ENCODE results near the gene FAM193A.

The FAM193A gene

DNA sequence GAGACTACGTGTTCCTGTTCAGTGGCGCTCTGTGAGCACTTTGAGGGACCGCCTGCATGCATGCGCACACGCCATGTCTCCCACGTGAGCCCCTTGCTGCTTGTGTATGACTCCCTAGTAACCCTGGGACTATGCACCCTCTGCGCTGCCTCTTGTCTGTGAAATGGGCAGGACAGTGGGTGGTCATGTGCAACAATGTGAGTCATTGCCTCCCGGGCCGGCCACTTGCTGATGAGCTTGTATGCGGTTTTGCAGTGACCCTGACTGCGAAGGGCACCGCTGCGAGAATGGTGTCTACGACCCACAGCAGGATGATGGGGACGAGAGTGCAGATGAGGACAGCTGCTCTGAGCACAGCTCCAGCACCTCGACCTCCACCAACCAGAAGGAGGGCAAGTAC is 158.2 kb downstream of the FAM193A start:
- H3K27ac ChIP-seq (ENCODE audit: low read length) = no peak overlapping the region
- H3K4me1 ChIP-seq (ENCODE audit: low read length) = peaks cover 48% of the 10 kb centered on the region
- peaks cover 71% of the 10 kb centered on the region for H3K36me3 ChIP-seq (replicated peaks; ENCODE audit: low read depth, low read length)

DNA sequence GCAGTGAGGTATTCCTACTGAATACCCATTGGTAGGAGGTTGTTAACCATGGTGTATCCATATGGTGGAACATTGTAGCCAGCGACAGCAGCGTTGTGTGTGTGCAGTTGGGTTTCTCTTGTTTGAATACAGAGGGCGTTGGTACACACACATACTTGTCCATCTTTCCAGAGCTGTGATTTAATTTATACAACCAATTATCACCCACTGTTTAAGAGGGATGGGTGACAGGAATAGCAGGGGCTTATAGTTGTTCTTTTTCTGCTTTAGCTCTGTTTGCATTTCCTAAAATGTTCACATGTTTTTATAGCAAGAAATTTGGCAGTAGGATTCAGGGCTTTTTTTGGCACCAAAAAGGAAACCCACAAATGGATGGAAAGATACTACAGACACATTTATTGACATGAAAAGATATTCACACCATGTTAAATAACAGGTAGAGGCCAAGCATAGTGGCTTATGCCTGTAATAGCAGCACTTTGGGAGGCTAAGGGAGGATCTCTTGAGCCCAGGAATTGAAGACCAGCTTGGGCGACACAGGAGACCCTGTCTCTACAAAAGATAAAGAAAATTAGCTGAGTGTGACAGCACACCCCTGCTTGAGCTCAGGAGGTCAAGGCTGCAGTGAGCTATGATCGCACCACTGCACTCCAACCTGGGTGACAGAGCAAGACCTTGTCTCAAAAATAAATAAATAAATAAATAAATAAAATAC is 159.1 kb downstream of the FAM193A start:
- Histone ChIP-seq H3K36me3 (replicated peaks; ENCODE audit: low read depth, low read length) (peaks cover 74% of the 10 kb centered on the region), H4K20me1 (ENCODE audit: insufficient read depth, low read length) (peaks cover 10% of the 10 kb centered on the region; the same call in 1 of the 2 replicates)

More for the DNA sequence above, 158.2 kb downstream of the FAM193A start:
- H3K27me3 ChIP-seq (ENCODE audit: low read depth, low read length) = no peaks in the 10 kb centered on the region
- no peak overlapping the region for H3K9ac ChIP-seq (ENCODE audit: low read length)
- H3K79me2 ChIP-seq (ENCODE audit: low read length) = no peaks in the 10 kb centered on the region
- H2AFZ ChIP-seq (ENCODE audit: low read depth, low read length) = no peak overlapping the region
- TF ChIP-seq, protein P1, sequence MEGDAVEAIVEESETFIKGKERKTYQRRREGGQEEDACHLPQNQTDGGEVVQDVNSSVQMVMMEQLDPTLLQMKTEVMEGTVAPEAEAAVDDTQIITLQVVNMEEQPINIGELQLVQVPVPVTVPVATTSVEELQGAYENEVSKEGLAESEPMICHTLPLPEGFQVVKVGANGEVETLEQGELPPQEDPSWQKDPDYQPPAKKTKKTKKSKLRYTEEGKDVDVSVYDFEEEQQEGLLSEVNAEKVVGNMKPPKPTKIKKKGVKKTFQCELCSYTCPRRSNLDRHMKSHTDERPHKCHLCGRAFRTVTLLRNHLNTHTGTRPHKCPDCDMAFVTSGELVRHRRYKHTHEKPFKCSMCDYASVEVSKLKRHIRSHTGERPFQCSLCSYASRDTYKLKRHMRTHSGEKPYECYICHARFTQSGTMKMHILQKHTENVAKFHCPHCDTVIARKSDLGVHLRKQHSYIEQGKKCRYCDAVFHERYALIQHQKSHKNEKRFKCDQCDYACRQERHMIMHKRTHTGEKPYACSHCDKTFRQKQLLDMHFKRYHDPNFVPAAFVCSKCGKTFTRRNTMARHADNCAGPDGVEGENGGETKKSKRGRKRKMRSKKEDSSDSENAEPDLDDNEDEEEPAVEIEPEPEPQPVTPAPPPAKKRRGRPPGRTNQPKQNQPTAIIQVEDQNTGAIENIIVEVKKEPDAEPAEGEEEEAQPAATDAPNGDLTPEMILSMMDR (IDR thresholded peaks at IDR 0.05; ENCODE audit: low read depth, low read length) = no peak
- TF ChIP-seq EZH2phosphoT487 (IDR thresholded peaks at IDR 0.05; ENCODE audit: low read depth) = no peak
- H3K4me2 ChIP-seq (ENCODE audit: low read length) = no peak overlapping the region
- no peaks in the 10 kb centered on the region for H3K9me3 ChIP-seq (ENCODE audit: insufficient read depth, low read length)
- peaks cover 10% of the 10 kb centered on the region; the same call in 1 of the 2 replicates for H4K20me1 ChIP-seq (ENCODE audit: insufficient read depth, low read length)
- no peak overlapping the region for H3K4me3 ChIP-seq (ENCODE audit: low read length)

DNA sequence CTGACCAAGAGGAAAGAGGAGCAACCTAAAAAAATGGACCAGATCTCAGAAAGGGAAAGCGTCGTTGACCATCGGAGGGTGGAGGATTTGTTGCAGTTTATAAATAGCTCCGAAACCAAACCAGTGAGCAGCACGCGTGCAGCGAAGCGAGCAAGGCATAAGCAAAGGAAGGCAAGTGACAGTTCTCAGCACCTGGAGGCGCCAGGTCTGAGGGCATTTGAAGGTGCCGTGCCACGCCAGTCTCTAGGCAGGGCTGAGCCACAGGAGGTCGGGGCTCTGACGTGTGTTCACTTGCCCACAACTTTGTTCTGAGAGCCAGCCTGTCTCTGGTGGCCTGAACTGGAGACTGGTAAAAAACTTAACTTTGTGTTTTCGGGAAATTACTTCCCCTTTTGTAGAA is 160.0 kb downstream of the FAM193A start:
- TF ChIP-seq, protein P1 (IDR thresholded peaks at IDR 0.05; ENCODE audit: low read depth, low read length) = peak; percentile 25; the same call in 1 of the 2 replicates
- no peak for TF ChIP-seq EZH2phosphoT487 (IDR thresholded peaks at IDR 0.05; ENCODE audit: low read depth)
- Histone ChIP-seq H3K4me2 (ENCODE audit: low read length) (peak overlapping the region; percentile 59), H4K20me1 (ENCODE audit: insufficient read depth, low read length) (peaks cover 10% of the 10 kb centered on the region; the same call in 1 of the 2 replicates), H3K9me3 (ENCODE audit: insufficient read depth, low read length) (no peaks in the 10 kb centered on the region), H3K9ac (ENCODE audit: low read length) (0 out of 2 replicates have a peak overlapping the region, but pooled peaks have one; percentile 15), H3K36me3 (replicated peaks; ENCODE audit: low read depth, low read length) (peaks cover 70% of the 10 kb centered on the region), H3K79me2 (ENCODE audit: low read length) (no peaks in the 10 kb centered on the region), H2AFZ (ENCODE audit: low read depth, low read length) (no peak overlapping the region), H3K4me3 (ENCODE audit: low read length) (peak overlapping the region; percentile 20), H3K27ac (ENCODE audit: low read length) (peak overlapping the region; percentile 56), H3K4me1 (ENCODE audit: low read length) (peaks cover 31% of the 10 kb centered on the region), H3K27me3 (ENCODE audit: low read depth, low read length) (no peaks in the 10 kb centered on the region)

More for the DNA sequence above, 159.1 kb downstream of the FAM193A start:
- H2AFZ ChIP-seq (ENCODE audit: low read depth, low read length) = no peak overlapping the region
- no peak for TF ChIP-seq EZH2phosphoT487 (IDR thresholded peaks at IDR 0.05; ENCODE audit: low read depth)
- TF ChIP-seq, protein P1 (IDR thresholded peaks at IDR 0.05; ENCODE audit: low read depth, low read length) = no peak
- H3K4me2 ChIP-seq (ENCODE audit: low read length) = no peak overlapping the region; the same call in 1 of the 2 replicates
- no peak overlapping the region for H3K9ac ChIP-seq (ENCODE audit: low read length)
- no peaks in the 10 kb centered on the region for H3K27me3 ChIP-seq (ENCODE audit: low read depth, low read length)
- H3K4me1 ChIP-seq (ENCODE audit: low read length) = peaks cover 40% of the 10 kb centered on the region
- no peak overlapping the region for H3K4me3 ChIP-seq (ENCODE audit: low read length)
- no peaks in the 10 kb centered on the region for H3K79me2 ChIP-seq (ENCODE audit: low read length)
- H3K9me3 ChIP-seq (ENCODE audit: insufficient read depth, low read length) = no peaks in the 10 kb centered on the region
- H3K27ac ChIP-seq (ENCODE audit: low read length) = no peak overlapping the region

DNA sequence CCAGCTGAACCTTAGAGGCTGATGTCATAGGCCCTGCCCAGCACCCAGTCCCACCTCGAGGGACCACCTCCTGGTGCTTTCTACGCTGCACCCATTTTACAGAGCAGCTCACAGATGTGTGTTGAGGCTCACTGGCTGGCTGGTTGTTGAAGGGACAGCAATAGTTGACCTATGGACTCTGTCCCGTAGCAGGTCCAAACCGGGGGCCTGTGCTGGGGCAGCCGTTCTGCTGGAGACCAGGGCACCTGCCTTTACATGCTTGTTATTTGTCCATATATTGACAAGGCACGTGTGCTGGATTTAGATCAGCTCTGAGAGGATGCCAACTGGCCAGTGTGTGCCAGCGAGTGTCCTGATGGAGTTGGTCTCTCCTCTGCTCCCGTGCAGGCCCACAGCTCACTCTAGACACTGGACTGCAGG is 161.6 kb downstream of the FAM193A start:
- Histone ChIP-seq H3K79me2 (ENCODE audit: low read length) (no peaks in the 10 kb centered on the region), H3K27me3 (ENCODE audit: low read depth, low read length) (no peaks in the 10 kb centered on the region), H3K27ac (ENCODE audit: low read length) (no peak overlapping the region), H2AFZ (ENCODE audit: low read depth, low read length) (no peak overlapping the region), H3K36me3 (replicated peaks; ENCODE audit: low read depth, low read length) (peaks cover 72% of the 10 kb centered on the region), H3K9me3 (ENCODE audit: insufficient read depth, low read length) (no peaks in the 10 kb centered on the region), H3K4me2 (ENCODE audit: low read length) (no peak overlapping the region), H3K9ac (ENCODE audit: low read length) (no peak overlapping the region), H3K4me1 (ENCODE audit: low read length) (peaks cover 19% of the 10 kb centered on the region), H3K4me3 (ENCODE audit: low read length) (no peak overlapping the region), H4K20me1 (ENCODE audit: insufficient read depth, low read length) (peaks cover 10% of the 10 kb centered on the region)
- no peak for TF ChIP-seq EZH2phosphoT487 (IDR thresholded peaks at IDR 0.05; ENCODE audit: low read depth)
- TF ChIP-seq, protein P1 (IDR thresholded peaks at IDR 0.05; ENCODE audit: low read depth, low read length) = no peak

Measured in OCI-LY3 (cell line).